Uterus (tissue), 4 donors: ENCODE data around the gene DOC2A. TPM values are rescaled to one million over a fixed set of nuclear protein-coding genes. Genes with fewer than 3 reads are reported as not detected.

Experiments
- DNase-seq, 2 donors: peaks; one replicate each; pipeline ENCODE4 v3.0.0-alpha.2; 2019 to 2020
- H3K27ac ChIP-seq, 2 donors: fragments of 200-600 bp; sonication (generic); 1 replicate in 1 of 2; 2 replicates in 1 of 2; pipeline ENCODE4 v1.5.1; 2016 to 2018
- H3K27me3 ChIP-seq, 2 donors: fragments of 200-600 bp; sonication (generic); one replicate each; pipeline ENCODE4 v1.5.1; 2018 to 2019; ENCODE audit warnings: control low read depth in 1 of 2
- H3K36me3 ChIP-seq, 2 donors: fragments of 200-600 bp; sonication (generic); one replicate each; pipeline ENCODE4 v1.5.1; 2019; ENCODE audit warnings: control low read depth in 1 of 2
- H3K4me1 ChIP-seq, 2 donors: fragments of 200-600 bp; sonication (generic); one replicate each; pipeline ENCODE4 v1.5.1; 2018 to 2019; ENCODE audit warnings: control low read depth in 1 of 2
- H3K4me3 ChIP-seq, 2 donors: fragments of 200-600 bp; sonication (generic); 1 replicate in 1 of 2; 2 replicates in 1 of 2; pipeline ENCODE4 v1.5.1; 2018 to 2019; ENCODE audit warnings: mild to moderate bottlenecking in 1 of 2
- H3K9me3 ChIP-seq, 2 donors: fragments of 200-600 bp; sonication (generic); one replicate each; pipeline ENCODE4 v1.5.1; 2019; ENCODE audit warnings: control low read depth in 1 of 2
- CTCF ChIP-seq, 4 experiments: fragments of 200-600 bp in 2 of 4; fragments of 450-650 bp in 2 of 4; sonication (generic) in 2 of 4; IDR thresholded peaks; one replicate each; pipeline ENCODE4 v1.5.1; 2016 to 2019; ENCODE audit warnings: antibody characterized with exemption in 4 of 4, mild to moderate bottlenecking in 2 of 4, moderate library complexity in 1 of 4
- POLR2A ChIP-seq, 2 donors: fragments of 450-650 bp; IDR thresholded peaks; one replicate each; pipeline ENCODE4 v1.6.1; 2016; ENCODE audit warnings: antibody characterized with exemption in 2 of 2, mild to moderate bottlenecking in 1 of 2, moderate library complexity in 1 of 2
- intact Hi-C: fragments of 100-400 bp; cut with DNase I; formaldehyde crosslinking; loops from one replicate; pipeline ENCODE4 v1.15.1; 2023; ENCODE audit warnings: low total_unique reads
- total RNA-seq, 4 donors: library from RNA; depleted of rRNA in 3 of 4; stranded (reverse); fragments of >200 nt in 3 of 4; gene quantifications; one replicate each; pipeline versions ENCODE4 v1.1.0 to v1.2.4, GENCODE V29; 2014 to 2023
- donor health status: DM: yes; HTN: yes; CAD: no.

The DOC2A gene
- total RNA-seq, 4 donors from 2014 or later: 1.0 to 2.6 (median 1.8) TPM; not detected in 1

GRCh38 chr16:30005341-30006094 lies 5.3 kb downstream of the DOC2A start:
- peaks cover 0 to 6% of the 10 kb centered on the region in 2 donors for H3K4me1 ChIP-seq

GRCh38 chr16:30004811-30005242 lies 6.0 kb downstream of the DOC2A start:
- no peaks in the 10 kb centered on the region for H3K36me3 ChIP-seq
- intact Hi-C loops: no loop called here
- no peak for DNase-seq
- H3K4me1 ChIP-seq: no peaks in the 10 kb centered on the region
- peaks cover under 1 to 4% of the 10 kb centered on the region in 2 donors for H3K27me3 ChIP-seq
- no peak overlapping the region for H3K4me3 ChIP-seq
- no peaks in the 10 kb centered on the region for H3K9me3 ChIP-seq
- TF ChIP-seq CTCF (IDR thresholded peaks at IDR 0.05) (no peak), POLR2A (IDR thresholded peaks at IDR 0.05) (no peak)
- no peak overlapping the region for H3K27ac ChIP-seq

More at GRCh38 chr16:30005341-30006094, 5.3 kb downstream of the DOC2A start:
- Histone ChIP-seq H3K27me3 (peaks cover 8 to 11% of the 10 kb centered on the region in 2 donors), H3K27ac (no peak overlapping the region), H3K9me3 (no peaks in the 10 kb centered on the region), H3K4me3 (no peak overlapping the region), H3K36me3 (no peaks in the 10 kb centered on the region)
- TF ChIP-seq POLR2A (IDR thresholded peaks at IDR 0.05) (no peak), CTCF (IDR thresholded peaks at IDR 0.05) (peak; percentile 66 to 82 (median 74))
- DNase-seq: peak in 1 of 2 donors; percentile 39
- intact Hi-C loops: no loop called here

GRCh38 chr16:30004424-30004776 lies 6.4 kb downstream of the DOC2A start:
- TF ChIP-seq CTCF (IDR thresholded peaks at IDR 0.05) (no peak), POLR2A (IDR thresholded peaks at IDR 0.05) (no peak)
- no peaks in the 10 kb centered on the region for H3K4me1 ChIP-seq
- H3K36me3 ChIP-seq: no peaks in the 10 kb centered on the region
- intact Hi-C loops: no loop called here
- no peaks in the 10 kb centered on the region for H3K27me3 ChIP-seq
- no peak overlapping the region for H3K27ac ChIP-seq
- H3K4me3 ChIP-seq: no peak overlapping the region
- DNase-seq: no peak
- H3K9me3 ChIP-seq: no peaks in the 10 kb centered on the region

GRCh38 chr16:30003670-30004423 lies 7.0 kb downstream of the DOC2A start:
- Histone ChIP-seq H3K4me3 (no peak overlapping the region), H3K27me3 (no peaks in the 10 kb centered on the region), H3K4me1 (no peaks in the 10 kb centered on the region), H3K27ac (no peak overlapping the region), H3K36me3 (no peaks in the 10 kb centered on the region), H3K9me3 (no peaks in the 10 kb centered on the region)
- no peak for DNase-seq
- intact Hi-C loops: no loop called here
- TF ChIP-seq POLR2A (IDR thresholded peaks at IDR 0.05): no peak
- TF ChIP-seq CTCF (IDR thresholded peaks at IDR 0.05): no peak
